Loucy (cell line): Measurements from ENCODE around the gene XPO1.
"Not testable (repeated sequence)": the region's sequence is repeated elsewhere in the genome, so short reads cannot be mapped to it uniquely, and the experiment has no call there.

Experiments
- H2AFZ ChIP-seq: fragments of 200-600 bp; sonication (generic); 2 replicates; pipeline ENCODE4 v1.6.0; 2016; ENCODE audit warnings: antibody characterized with exemption, mild to moderate bottlenecking, low read length, moderate library complexity
- H3F3A ChIP-seq: fragments of 200-600 bp; 2 replicates; pipeline ENCODE4 v1.6.0; 2016; ENCODE audit warnings: antibody characterized with exemption, low read depth, mild to moderate bottlenecking
- H3K27me3 ChIP-seq: fragments of 200-600 bp; sonication (generic); 2 replicates; pipeline ENCODE4 v1.6.1; 2014; ENCODE audit warnings: low read length, mild to moderate bottlenecking; ENCODE audit not compliant: insufficient read depth, poor library complexity, severe bottlenecking
- H3K36me3 ChIP-seq: fragments of 200-600 bp; sonication (generic); 2 replicates; pipeline ENCODE4 v1.6.1; 2016; ENCODE audit warnings: low read length; ENCODE audit not compliant: insufficient read depth
- H3K4me1 ChIP-seq: fragments of 200-600 bp; sonication (generic); 2 replicates; pipeline ENCODE4 v1.5.1; 2014; ENCODE audit warnings: low read length, mild to moderate bottlenecking; ENCODE audit not compliant: insufficient read depth, poor library complexity, severe bottlenecking
- H3K4me2 ChIP-seq: fragments of 200-600 bp; sonication (generic); 2 replicates; pipeline ENCODE4 v1.6.0; 2014; ENCODE audit warnings: antibody characterized with exemption, low read length, low read depth, mild to moderate bottlenecking; ENCODE audit not compliant: poor library complexity, severe bottlenecking
- H3K4me3 ChIP-seq: fragments of 200-600 bp; sonication (generic); 2 replicates; pipeline ENCODE4 v1.5.1; 2014; ENCODE audit warnings: low read length, mild to moderate bottlenecking, mixed read lengths; ENCODE audit not compliant: poor library complexity, severe bottlenecking
- H3K79me2 ChIP-seq: fragments of 200-600 bp; sonication (generic); 2 replicates; pipeline ENCODE4 v1.6.1; 2014; ENCODE audit warnings: low read length; ENCODE audit not compliant: insufficient read depth
- H3K9ac ChIP-seq: fragments of 200-600 bp; sonication (generic); 2 replicates; pipeline ENCODE4 v1.6.0; 2014; ENCODE audit warnings: mild to moderate bottlenecking, low read depth, low read length, moderate library complexity; ENCODE audit not compliant: poor library complexity, severe bottlenecking
- H3K9me2 ChIP-seq: fragments of 200-600 bp; sonication (generic); replicated peaks from 2 replicates; pipeline ENCODE4 v1.6.1; 2016; ENCODE audit warnings: low read depth, low read length, mixed read lengths
- H3K9me3 ChIP-seq: fragments of 200-600 bp; sonication (generic); 2 replicates; pipeline ENCODE4 v1.6.1; 2014; ENCODE audit warnings: mild to moderate bottlenecking, antibody characterized with exemption, low read length, low read depth; ENCODE audit not compliant: insufficient read depth
- H4K20me1 ChIP-seq: fragments of 200-600 bp; sonication (generic); 2 replicates; pipeline ENCODE4 v1.6.0; 2014; ENCODE audit warnings: antibody characterized with exemption, low read length, mild to moderate bottlenecking; ENCODE audit not compliant: insufficient read depth, poor library complexity, severe bottlenecking
- CTCF ChIP-seq: fragments of 200-600 bp; sonication (generic); conservative IDR thresholded peaks from 2 replicates; pipeline ENCODE4 v1.5.1; 2014; ENCODE audit warnings: mild to moderate bottlenecking, antibody characterized with exemption, low read length
- EZH2phosphoT487 ChIP-seq: fragments of 200-600 bp; IDR thresholded peaks from 2 replicates; pipeline ENCODE4 v1.6.1; 2018; ENCODE audit warnings: antibody characterized with exemption, mild to moderate bottlenecking, moderate library complexity, borderline replicate concordance

The XPO1 gene

DNA sequence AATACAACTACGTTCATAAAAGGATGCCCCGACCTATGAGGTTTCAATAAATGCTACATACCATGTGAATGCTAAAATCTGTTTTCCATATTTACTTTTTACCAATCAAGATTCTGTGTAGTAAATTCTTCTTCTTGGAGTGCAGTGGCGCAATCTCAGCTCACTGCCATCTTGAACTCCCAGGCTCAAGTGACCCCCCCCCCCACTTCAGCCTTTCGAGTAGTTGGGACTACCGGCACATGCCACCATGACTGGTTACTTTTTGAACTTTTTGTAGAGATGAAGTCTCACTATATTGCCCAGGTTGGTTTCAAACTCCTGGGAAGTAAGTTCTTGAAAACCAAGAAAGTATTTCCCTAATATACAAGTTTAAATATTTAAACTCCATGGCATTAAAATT lies 52.9 kb downstream of the XPO1 start:
- H3K9me3 ChIP-seq = no peaks in the 10 kb centered on the region
- H3K4me3 ChIP-seq = no peak overlapping the region
- H3K4me2 ChIP-seq = no peak overlapping the region
- no peaks in the 10 kb centered on the region for H3K9me2 ChIP-seq
- peaks cover 15% of the 10 kb centered on the region for H4K20me1 ChIP-seq
- peaks cover 11% of the 10 kb centered on the region; the same call in 1 of the 2 replicates for H3K79me2 ChIP-seq
- H2AFZ ChIP-seq = no peak overlapping the region
- no peaks in the 10 kb centered on the region for H3K27me3 ChIP-seq
- TF ChIP-seq CTCF = no peak
- TF ChIP-seq EZH2phosphoT487 = no peak
- H3K4me1 ChIP-seq = no peaks in the 10 kb centered on the region
- H3K36me3 ChIP-seq = peaks cover 91% of the 10 kb centered on the region
- H3K9ac ChIP-seq = no peak overlapping the region
- no peaks in the 10 kb centered on the region for H3F3A ChIP-seq

GRCh38 chr2:61478086-61478485 lies 60.1 kb downstream of the XPO1 start:
- Histone ChIP-seq H3K4me1 (no peaks in the 10 kb centered on the region), H4K20me1 (no peaks in the 10 kb centered on the region), H3K4me2 (no peak overlapping the region), H2AFZ (no peak overlapping the region), H3K9ac (no peak overlapping the region), H3K9me3 (no peaks in the 10 kb centered on the region), H3F3A (peaks cover 12% of the 10 kb centered on the region; the same call in 1 of the 2 replicates), H3K4me3 (no peak overlapping the region), H3K36me3 (peaks cover 58% of the 10 kb centered on the region), H3K27me3 (no peaks in the 10 kb centered on the region), H3K79me2 (no peaks in the 10 kb centered on the region), H3K9me2 (no peaks in the 10 kb centered on the region)
- no peak for TF ChIP-seq EZH2phosphoT487
- TF ChIP-seq CTCF = no peak

GRCh38 chr2:61476929-61477589 lies 61.1 kb downstream of the XPO1 start:
- not testable (repeated sequence) for H3K79me2 ChIP-seq
- Histone ChIP-seq H3K36me3 (peaks cover 48% of the 10 kb centered on the region), H3F3A (peaks cover 12% of the 10 kb centered on the region; the same call in 1 of the 2 replicates)

More at GRCh38 chr2:61476929-61477589, 61.1 kb downstream of the XPO1 start:
- not testable (repeated sequence) for H4K20me1 ChIP-seq, H3K4me3 ChIP-seq, H3K9me2 ChIP-seq, H2AFZ ChIP-seq, H3K9ac ChIP-seq, H3K27me3 ChIP-seq, H3K9me3 ChIP-seq, H3K4me1 ChIP-seq, H3K4me2 ChIP-seq
